Measurements from ENCODE around the gene ESM1. TPM values are rescaled to one million over a fixed set of nuclear protein-coding genes. Genes with fewer than 3 reads are reported as not detected.
"Not testable (repeated sequence)": the region's sequence is repeated elsewhere in the genome, so short reads cannot be mapped to it uniquely, and the experiment has no call there.

The ESM1 gene, protein sequence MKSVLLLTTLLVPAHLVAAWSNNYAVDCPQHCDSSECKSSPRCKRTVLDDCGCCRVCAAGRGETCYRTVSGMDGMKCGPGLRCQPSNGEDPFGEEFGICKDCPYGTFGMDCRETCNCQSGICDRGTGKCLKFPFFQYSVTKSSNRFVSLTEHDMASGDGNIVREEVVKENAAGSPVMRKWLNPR
- polyA plus RNA-seq (ENCODE audit: insufficient read length in 4 of 4), result 10 to 100 TPM in 3 of 4 donors, 1 to 10 TPM in 1; 7.1 to 16.2 (median 14.0) TPM

- no peak for DNase-seq (ENCODE audit: low read depth in 4 of 4, low spot score in 3 of 4)
Measured at GRCh38 chr5:54985301-54986268, at the start of gene ESM1. Gene ESM1 (minus strand): TSS chr5:54985593. CDS start chr5:54985517, 76 bp downstream.

- no peak for DNase-seq (ENCODE audit: low read depth in 4 of 4, low spot score in 3 of 4)
Measured at GRCh38 chr5:55033568-55033967, 48.2 kb upstream of the ESM1 start.

DNA sequence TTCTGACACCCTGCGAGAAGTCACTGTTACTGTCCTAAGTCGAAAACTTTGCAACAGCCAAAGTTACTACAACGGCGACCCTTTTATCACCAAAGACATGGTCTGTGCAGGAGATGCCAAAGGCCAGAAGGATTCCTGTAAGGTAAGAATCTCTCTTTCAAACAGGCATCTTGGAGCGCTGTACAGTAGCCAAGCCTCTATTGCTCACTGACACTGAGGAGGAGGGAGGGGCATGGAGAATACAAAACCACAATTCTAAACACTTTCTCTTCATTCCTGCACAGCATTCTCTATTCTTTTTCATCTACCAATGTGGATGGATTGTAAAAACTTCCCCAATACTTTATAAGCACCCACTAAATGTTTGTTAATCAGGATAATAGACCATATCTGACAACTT lies 46.1 kb upstream of the ESM1 start:
- no peak for DNase-seq (ENCODE audit: low read depth in 4 of 4, low spot score in 3 of 4)

- no peak for DNase-seq (ENCODE audit: low read depth in 4 of 4, low spot score in 3 of 4)
Measured at GRCh38 chr5:55030676-55031369, 45.4 kb upstream of the ESM1 start.

- no peak for DNase-seq (ENCODE audit: low read depth in 4 of 4, low spot score in 3 of 4)
Measured at GRCh38 chr5:55030220-55030619, 44.8 kb upstream of the ESM1 start.

DNA sequence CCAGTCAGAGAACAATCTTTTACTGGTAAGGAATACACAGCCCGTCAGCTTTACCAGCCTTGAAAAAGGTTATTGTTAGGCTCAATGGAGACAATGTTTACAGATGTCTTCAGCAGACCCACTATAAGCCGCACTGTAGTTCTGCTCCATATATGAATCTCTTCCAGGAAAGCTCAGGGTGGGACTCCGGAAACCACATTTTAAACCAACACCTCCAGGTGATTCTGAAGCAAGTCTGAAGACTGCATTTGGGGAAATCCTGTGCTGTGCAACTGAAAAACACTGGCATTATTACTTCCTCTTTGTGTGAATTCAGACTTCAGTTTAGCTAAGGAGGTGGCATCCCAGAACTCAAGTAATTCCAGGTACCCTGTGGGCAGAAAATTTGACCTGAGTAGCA lies 42.2 kb upstream of the ESM1 start:
- DNase-seq (ENCODE audit: low read depth in 4 of 4, low spot score in 3 of 4), result no peak

- DNase-seq (ENCODE audit: low read depth in 4 of 4, low spot score in 3 of 4), result no peak
Measured at GRCh38 chr5:55022450-55022849, 37.1 kb upstream of the ESM1 start.

DNA sequence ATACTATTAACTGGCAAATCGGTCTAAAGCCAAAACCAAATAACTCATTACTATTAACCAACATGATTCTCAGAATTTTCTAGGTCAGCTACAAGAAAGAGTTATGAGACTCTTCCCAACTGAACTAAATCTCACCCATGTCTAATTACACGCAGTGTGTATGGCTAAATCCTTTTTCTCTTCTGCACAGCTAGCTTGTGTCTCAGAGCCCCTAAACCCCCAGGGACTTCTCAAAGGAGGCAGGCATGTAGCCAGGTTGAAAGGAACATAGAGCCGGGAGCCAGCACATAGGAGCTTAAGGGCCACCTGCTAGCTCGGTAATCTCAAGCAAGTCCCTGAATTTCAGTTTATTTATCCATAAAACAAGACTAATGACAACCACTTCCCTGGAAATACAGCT lies 36.4 kb upstream of the ESM1 start:
- no peak for DNase-seq (ENCODE audit: low read depth in 4 of 4, low spot score in 3 of 4)

DNA sequence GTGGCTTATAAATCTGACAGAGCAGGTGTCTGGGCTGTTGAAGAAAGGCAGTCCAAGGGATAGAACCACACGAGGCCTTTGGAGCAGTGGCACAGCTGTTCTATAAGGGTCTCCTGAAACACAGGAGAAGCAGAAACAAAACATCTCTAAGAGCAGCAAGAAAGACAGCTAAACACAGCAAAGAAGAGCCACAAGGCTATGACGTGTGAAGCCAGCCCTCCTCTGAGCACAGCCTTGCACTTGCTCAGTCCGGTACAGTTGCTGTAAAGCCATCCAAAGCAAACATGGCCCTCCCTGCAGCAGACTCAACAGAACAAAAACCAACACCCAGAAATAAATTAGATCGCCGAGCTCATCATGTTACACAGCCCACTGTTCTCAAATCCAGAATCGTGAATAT lies 36.0 kb upstream of the ESM1 start:
- DNase-seq (ENCODE audit: low read depth in 4 of 4, low spot score in 3 of 4), result no peak

DNA sequence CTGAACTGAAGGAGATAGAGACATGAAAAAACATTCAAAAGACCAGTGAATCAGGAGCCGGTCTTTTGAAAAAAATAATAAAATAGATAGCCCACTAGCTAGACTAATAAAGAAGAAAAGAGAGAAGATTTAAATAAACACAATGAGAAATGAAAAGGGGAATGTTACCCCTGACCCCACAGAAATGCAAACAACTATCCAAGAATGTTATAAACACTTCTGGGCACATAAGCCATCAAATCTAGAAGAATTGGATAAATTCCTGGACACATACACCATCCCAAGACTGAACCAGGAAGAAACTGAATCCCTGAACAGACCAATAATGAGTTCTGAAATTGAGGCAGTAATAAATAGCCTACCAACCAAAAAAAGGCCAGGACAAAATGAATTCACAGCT lies 24.8 kb upstream of the ESM1 start:
- not testable (repeated sequence) for DNase-seq (ENCODE audit: low read depth in 4 of 4, low spot score in 3 of 4)

DNA sequence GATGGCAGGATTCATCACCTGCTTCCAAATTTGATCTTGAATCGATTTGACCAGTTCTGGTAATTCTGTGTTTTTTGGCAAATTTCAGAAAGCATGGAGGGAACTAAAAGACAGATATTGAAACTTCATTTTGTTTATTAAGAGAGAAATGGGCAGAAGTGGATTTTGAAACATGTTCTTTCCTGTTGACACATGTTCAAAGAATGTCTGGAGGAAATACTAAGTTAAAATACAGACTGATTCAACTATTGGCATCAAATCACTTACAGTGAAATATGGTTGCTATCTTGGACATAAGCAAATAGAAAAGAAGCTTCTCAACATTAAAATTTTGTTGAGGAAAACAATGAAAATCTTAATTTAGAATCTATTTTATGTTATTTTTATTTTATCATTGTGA lies 19.3 kb upstream of the ESM1 start:
- DNase-seq (ENCODE audit: low read depth in 4 of 4, low spot score in 3 of 4), result no peak

DNA sequence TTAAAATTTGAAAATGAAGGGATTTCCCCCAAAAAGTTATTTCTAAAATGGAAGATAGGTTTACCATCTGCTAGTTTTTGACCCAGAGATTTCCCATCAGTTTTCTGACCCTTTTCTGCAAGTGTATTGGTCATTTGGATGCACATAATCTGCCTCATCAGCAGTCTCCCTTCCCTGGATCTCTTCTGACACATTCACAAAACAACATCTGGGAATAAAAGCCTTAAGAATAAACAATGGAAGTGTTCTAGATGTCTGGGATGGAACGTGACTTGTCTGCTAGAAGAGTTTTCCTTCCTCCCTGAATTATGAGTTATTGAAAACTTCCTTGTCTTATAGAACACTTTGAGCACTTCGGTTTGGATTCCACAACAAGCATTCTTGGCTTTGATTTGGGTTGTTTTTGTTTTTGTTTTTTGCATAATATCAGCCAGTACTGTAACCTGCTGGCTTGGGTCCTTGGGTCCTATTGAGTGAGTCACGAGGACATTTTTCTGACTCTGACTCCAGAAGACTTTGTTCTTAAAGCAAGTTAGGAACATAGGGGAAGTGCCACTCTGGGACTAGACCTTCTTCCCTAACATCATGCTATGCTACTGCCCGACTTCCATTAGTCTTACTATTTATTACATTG lies 18.2 kb upstream of the ESM1 start:
- no peak for DNase-seq (ENCODE audit: low read depth in 4 of 4, low spot score in 3 of 4)

GRCh38 chr5:55002166-55002565 lies 16.8 kb upstream of the ESM1 start:
- not testable (repeated sequence) for DNase-seq (ENCODE audit: low read depth in 4 of 4, low spot score in 3 of 4)

DNA sequence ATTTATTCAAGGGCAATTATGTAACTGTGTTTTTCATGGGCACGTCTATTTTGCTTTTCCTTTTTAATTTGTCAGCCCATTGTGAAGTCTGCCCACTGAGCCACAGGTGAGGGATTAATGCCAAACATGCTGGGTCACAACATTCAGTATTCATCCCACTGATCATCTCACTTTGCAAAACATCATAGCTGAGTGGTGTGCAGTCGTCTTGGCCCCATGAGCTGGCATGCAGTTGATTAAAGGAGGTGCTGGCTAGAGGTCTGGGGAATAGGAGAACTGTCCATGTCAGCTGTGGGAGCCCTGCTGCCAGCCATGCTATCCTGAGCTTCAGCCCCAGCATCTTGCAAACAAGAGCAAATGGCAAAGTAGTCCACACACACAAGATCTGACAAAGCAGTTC lies 11.7 kb upstream of the ESM1 start:
- no peak for DNase-seq (ENCODE audit: low read depth in 4 of 4, low spot score in 3 of 4)

GRCh38 chr5:54996466-54996865 lies 11.1 kb upstream of the ESM1 start:
- no peak for DNase-seq (ENCODE audit: low read depth in 4 of 4, low spot score in 3 of 4)

- DNase-seq (ENCODE audit: low read depth in 4 of 4, low spot score in 3 of 4), result no peak
Measured at GRCh38 chr5:54995168-54995567, 9.8 kb upstream of the ESM1 start.

- DNase-seq (ENCODE audit: low read depth in 4 of 4, low spot score in 3 of 4), result no peak
Measured at GRCh38 chr5:54994628-54995027, 9.2 kb upstream of the ESM1 start.

- no peak for DNase-seq (ENCODE audit: low read depth in 4 of 4, low spot score in 3 of 4)
Measured at GRCh38 chr5:54993318-54993717, 7.9 kb upstream of the ESM1 start.

GRCh38 chr5:54991416-54991815 lies 6.0 kb upstream of the ESM1 start:
- DNase-seq (ENCODE audit: low read depth in 4 of 4, low spot score in 3 of 4), result no peak

DNA sequence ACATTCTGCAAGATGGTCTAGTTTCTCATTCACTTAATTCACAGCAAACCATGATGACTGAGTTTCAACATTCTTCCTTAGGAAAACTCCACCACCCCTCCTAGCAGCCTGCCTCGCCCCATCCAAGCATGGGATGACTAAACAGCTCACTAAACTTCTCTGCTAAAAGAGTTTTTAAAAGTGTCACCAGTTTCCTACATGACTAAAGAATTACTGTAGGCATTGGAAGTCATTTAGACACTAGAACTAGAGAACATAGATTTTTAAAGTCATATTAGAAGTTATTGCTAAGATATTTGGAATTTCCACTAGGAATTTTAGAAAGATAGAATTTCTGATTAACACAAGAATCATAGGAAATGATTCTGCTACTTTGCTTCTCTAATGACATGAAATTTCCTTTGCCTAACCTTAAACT lies 5.5 kb upstream of the ESM1 start:
- no peak for DNase-seq (ENCODE audit: low read depth in 4 of 4, low spot score in 3 of 4)

- no peak for DNase-seq (ENCODE audit: low read depth in 4 of 4, low spot score in 3 of 4)
Measured at GRCh38 chr5:54988817-54989216, 3.4 kb upstream of the ESM1 start.

Data from right renal pelvis (tissue), 4 donors.